Stimulated activated naive CD4-positive, alpha-beta T cell (primary cell): ENCODE data around the gene FOXN1.

ENCODE experiments used
- DNase-seq, 6 experiments: peaks; one replicate each; lab custom pipeline; 2025; lab: John Stamatoyannopoulos, UW

Gene FOXN1

GRCh38 chr17:28574526-28574925, 68.4 kb downstream of the FOXN1 start:
- peak in 1 of 6 experiments; percentile 8 for DNase-seq

GRCh38 chr17:28575126-28575795, 69.1 kb downstream of the FOXN1 start:
- no peak for DNase-seq

- DNase-seq, result peak in 1 of 6 experiments; percentile 27
Observed at GRCh38 chr17:28576016-28576415, 69.9 kb downstream of the FOXN1 start.

GRCh38 chr17:28576758-28577465, 70.8 kb downstream of the FOXN1 start, which contains the start of gene ALDOC:
Gene ALDOC (minus strand): TSS chr17:28576895. CDS start chr17:28575532, 1,363 bp downstream.
- peak; percentile 90 to 97 (median 96) for DNase-seq

- no peak for DNase-seq
Observed at GRCh38 chr17:28577466-28577824, 71.3 kb downstream of the FOXN1 start.

- no peak for DNase-seq
Observed at GRCh38 chr17:28578246-28579195, 72.4 kb downstream of the FOXN1 start.

GRCh38 chr17:28579526-28579925, 73.4 kb downstream of the FOXN1 start:
- DNase-seq, result no peak

GRCh38 chr17:28580959-28581358, 74.8 kb downstream of the FOXN1 start:
- no peak for DNase-seq

- DNase-seq, result no peak
Observed at GRCh38 chr17:28582513-28582912, 76.4 kb downstream of the FOXN1 start.

- DNase-seq, result no peak
Observed at GRCh38 chr17:28584434-28584833, 78.3 kb downstream of the FOXN1 start.

GRCh38 chr17:28585851-28586250, 79.7 kb downstream of the FOXN1 start:
- no peak for DNase-seq
